D721Med (cell line): ENCODE results near the gene PPFIBP2.

Experiments
- DNase-seq: peaks from one replicate; pipeline ENCODE4 v3.0.0; 2011; ENCODE audit warnings: low spot score; ENCODE audit not compliant: insufficient read length
- FAIRE-seq: peaks from 2 replicates; lab custom pipeline; 2011; peaks lifted over from hg19 to GRCh38; lab: Jason Lieb, UNC
- TF ChIP-seq, protein P1 (sequence below): IDR thresholded peaks from 2 replicates; pipeline ENCODE4 v1.5.1; 2012; ENCODE audit warnings: mild to moderate bottlenecking, control low read depth; ENCODE audit not compliant: insufficient read depth; ENCODE audit errors: missing control alignments

Gene PPFIBP2

DNA sequence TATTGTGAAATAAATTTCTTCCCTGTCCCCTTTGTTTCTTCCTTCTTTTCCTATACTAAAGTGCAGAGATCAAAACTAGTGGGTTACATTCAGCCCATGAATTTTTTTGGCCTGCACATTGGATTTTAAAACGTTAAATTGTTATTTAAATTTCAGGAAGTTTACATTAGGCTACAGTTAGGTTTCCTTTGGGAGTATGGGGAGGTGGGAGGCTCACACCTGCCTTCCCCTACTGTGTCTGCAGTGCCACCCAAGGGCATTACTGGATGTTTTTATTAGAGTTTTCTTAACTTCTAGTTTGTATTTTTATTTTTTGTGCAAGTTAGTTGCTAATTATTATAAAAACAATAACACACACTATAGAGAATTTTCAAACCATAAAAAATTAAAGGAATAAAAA, 107.8 kb downstream of the PPFIBP2 start:
- TF ChIP-seq, protein P1, sequence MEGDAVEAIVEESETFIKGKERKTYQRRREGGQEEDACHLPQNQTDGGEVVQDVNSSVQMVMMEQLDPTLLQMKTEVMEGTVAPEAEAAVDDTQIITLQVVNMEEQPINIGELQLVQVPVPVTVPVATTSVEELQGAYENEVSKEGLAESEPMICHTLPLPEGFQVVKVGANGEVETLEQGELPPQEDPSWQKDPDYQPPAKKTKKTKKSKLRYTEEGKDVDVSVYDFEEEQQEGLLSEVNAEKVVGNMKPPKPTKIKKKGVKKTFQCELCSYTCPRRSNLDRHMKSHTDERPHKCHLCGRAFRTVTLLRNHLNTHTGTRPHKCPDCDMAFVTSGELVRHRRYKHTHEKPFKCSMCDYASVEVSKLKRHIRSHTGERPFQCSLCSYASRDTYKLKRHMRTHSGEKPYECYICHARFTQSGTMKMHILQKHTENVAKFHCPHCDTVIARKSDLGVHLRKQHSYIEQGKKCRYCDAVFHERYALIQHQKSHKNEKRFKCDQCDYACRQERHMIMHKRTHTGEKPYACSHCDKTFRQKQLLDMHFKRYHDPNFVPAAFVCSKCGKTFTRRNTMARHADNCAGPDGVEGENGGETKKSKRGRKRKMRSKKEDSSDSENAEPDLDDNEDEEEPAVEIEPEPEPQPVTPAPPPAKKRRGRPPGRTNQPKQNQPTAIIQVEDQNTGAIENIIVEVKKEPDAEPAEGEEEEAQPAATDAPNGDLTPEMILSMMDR = no peak
- no peak for DNase-seq
- no peak for FAIRE-seq

DNA sequence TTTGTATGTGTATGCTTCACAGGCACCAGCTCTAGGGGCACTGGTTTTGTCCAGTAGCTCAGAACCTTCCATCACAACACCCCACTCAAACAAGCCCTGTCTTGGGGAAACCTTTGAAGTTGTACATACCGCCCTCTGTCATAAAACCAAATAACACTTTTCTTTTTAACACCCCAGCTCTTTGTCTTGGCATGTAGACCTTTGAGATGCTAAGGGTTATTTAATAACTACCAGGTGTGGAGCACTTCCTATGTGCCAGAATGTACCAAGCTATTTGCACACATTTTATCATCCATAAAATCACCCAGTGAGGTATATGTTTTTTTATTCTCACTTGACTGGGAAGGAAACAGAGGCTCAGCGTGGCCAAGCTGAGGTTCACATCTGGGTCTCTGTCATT, 108.9 kb downstream of the PPFIBP2 start:
- TF ChIP-seq, protein P1 = no peak
- FAIRE-seq = no peak
- DNase-seq = no peak

DNA sequence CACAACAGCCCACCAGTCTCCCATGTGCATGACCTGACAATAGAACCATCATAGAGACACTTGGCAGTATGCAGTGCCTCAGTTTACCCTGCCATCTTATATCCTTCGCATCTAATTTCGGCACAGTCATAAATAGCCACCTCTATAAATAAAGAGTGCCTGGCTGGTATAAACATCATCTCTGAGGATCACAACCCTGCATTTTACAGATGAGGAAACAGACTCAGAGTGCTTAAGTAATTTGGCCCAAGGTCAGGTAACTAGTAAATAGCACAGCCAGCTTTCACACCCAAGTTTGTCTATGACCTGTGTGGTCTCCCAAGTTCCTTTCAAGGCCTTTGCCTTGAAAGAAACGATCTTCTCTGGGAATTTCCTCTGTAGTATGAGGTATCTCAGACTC, 114.9 kb downstream of the PPFIBP2 start:
- DNase-seq (no peak), FAIRE-seq (no peak)
- TF ChIP-seq, protein P1 = no peak

DNA sequence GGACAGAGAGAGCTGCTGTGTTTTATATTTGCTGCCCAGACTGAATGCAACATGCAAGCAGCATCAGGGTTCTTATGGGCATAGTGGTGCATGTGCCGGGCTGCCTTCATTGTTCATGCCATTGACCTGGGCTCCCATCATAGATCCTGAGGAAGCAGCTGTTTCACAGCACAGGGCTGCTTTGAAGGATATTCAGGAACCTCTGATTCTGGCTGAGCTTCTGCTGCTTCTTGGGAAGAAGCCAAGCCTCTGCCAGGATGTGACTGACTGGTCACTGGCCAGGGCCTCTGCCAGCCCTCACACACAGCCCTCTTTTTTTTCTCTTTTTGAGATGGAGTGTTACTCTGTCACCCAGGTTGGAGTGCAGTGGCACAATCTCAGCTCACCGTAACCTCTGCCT, 116.2 kb downstream of the PPFIBP2 start:
- DNase-seq (no peak), FAIRE-seq (no peak)
- TF ChIP-seq, protein P1 = no peak

DNA sequence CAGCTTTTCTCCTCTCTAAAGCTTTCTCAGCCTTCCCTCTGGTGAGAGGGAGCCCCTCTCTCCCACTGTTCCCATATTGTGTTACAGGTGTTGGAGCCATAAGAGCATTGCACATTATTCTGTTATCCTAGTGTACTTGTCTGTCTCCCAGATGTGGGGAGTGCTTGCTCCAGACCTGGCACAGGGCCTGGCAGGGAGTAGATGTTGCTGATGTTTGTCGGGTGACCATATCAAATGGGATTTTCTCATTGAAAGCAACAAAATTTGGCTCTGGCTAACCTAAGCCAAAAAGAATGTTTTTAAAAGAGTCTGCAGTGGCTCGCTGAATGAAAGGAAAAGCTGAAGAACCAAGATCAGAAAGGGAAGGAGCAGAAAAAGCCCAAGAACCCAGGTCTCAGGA, 118.4 kb downstream of the PPFIBP2 start:
- TF ChIP-seq, protein P1 = no peak
- DNase-seq = no peak
- FAIRE-seq = no peak

DNA sequence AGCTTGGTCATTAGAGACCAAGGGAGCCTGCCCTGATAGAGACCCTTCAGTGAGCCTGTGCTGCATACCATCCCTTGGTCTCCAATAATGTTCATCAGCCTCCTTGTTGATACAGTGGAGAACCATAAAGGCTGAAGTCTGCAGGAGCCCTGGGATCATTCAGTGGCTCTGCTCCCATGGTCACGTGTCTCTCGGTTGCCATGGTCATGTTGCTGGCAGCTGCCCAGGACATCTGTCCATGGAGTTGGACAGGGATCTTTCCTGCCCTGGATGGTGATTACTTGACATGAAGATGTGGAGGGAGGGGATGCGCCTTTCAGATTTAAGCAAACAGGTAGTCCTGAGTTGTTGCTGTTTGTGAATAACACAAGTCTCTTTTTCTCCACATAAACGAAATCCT, 121.3 kb downstream of the PPFIBP2 start:
- no peak for FAIRE-seq

DNA sequence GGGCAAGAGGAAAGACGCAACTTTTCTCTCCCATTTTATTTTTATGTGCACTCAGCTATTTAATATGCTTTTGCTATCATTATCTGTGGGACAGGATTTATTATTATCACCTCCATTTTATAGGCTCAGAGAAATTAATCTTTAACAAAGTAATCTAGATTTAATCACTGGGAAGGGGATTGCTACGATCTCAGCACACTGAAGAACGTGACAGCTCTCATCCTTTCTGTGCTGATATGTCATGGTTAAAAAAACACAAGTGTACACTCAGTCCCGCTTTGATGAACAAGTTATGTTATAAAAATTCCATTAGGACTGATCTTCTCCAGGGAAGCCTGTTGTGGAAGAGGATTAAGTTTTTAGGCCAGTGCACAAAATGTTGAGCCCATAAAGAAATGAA, 121.9 kb downstream of the PPFIBP2 start:
- DNase-seq (no peak), FAIRE-seq (no peak)
- TF ChIP-seq, protein P1 = no peak

More for the DNA sequence above, 121.3 kb downstream of the PPFIBP2 start:
- DNase-seq = no peak
- TF ChIP-seq, protein P1 = no peak
